ENCODE measurements around the gene GAD1. TPM values are rescaled to one million over a fixed set of nuclear protein-coding genes. Genes with fewer than 3 reads are reported as not detected.

GAD1 gene
- polyA plus RNA-seq, 1 donor from 2014 or later, result 56.3 TPM

DNA sequence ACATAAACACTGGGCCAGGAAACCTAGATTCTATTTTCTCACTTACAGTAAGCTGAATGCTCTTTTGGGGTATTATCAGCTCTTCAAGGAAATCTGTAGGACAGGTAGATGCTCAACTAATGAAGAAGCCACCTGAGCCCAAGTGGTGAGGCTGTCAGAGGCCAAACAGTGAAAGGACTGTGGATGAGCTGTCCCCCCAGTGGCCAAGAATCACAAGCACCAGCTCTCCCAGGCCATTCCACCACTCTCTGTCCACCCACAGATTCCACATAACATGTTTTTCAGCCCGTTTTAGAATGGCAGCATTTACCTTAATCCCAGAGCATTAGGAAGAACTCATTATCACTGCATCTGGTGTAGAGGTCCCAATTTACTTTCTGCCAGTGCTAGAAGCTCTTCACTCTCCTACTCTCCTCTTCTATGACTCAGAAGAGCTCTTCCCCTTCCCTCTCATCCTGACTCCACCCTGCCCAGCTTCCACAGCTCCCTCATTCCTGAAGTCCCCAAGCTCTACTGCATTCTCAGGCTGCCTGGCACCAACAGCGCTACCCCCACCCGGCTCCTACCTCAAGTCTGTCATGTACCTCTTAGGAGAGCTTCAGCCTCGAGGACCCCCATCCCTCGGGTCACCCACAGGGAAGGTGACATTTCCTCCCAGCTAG lies 68.6 kb downstream of the GAD1 start:
- no peak overlapping the region for H3K27ac ChIP-seq (ENCODE audit: low read length)
- H3K4me3 ChIP-seq (ENCODE audit: low read length), result no peak overlapping the region
- H3K79me2 ChIP-seq (replicated peaks; ENCODE audit: insufficient read depth, low read length), result no peaks in the 10 kb centered on the region
- TF ChIP-seq, protein P1, sequence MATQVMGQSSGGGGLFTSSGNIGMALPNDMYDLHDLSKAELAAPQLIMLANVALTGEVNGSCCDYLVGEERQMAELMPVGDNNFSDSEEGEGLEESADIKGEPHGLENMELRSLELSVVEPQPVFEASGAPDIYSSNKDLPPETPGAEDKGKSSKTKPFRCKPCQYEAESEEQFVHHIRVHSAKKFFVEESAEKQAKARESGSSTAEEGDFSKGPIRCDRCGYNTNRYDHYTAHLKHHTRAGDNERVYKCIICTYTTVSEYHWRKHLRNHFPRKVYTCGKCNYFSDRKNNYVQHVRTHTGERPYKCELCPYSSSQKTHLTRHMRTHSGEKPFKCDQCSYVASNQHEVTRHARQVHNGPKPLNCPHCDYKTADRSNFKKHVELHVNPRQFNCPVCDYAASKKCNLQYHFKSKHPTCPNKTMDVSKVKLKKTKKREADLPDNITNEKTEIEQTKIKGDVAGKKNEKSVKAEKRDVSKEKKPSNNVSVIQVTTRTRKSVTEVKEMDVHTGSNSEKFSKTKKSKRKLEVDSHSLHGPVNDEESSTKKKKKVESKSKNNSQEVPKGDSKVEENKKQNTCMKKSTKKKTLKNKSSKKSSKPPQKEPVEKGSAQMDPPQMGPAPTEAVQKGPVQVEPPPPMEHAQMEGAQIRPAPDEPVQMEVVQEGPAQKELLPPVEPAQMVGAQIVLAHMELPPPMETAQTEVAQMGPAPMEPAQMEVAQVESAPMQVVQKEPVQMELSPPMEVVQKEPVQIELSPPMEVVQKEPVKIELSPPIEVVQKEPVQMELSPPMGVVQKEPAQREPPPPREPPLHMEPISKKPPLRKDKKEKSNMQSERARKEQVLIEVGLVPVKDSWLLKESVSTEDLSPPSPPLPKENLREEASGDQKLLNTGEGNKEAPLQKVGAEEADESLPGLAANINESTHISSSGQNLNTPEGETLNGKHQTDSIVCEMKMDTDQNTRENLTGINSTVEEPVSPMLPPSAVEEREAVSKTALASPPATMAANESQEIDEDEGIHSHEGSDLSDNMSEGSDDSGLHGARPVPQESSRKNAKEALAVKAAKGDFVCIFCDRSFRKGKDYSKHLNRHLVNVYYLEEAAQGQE (IDR thresholded peaks at IDR 0.05; ENCODE audit: borderline replicate concordance), result no peak
- TF ChIP-seq EP300 (conservative IDR thresholded peaks at IDR 0.05; ENCODE audit: poor library complexity, severe bottlenecking) (no peak), MXI1 (conservative IDR thresholded peaks at IDR 0.05; ENCODE audit: poor library complexity, severe bottlenecking) (no peak), RAD21 (conservative IDR thresholded peaks at IDR 0.05) (no peak), POLR2AphosphoS5 (IDR thresholded peaks at IDR 0.05) (no peak), EZH2 (IDR thresholded peaks at IDR 0.05; ENCODE audit: borderline replicate concordance, insufficient read depth, low read length, poor library complexity, severe bottlenecking) (no peak), TAF1 (IDR thresholded peaks at IDR 0.05; ENCODE audit: low read depth) (no peak), SMC3 (conservative IDR thresholded peaks at IDR 0.05; ENCODE audit: poor library complexity) (no peak)
- TF ChIP-seq, protein P2, sequence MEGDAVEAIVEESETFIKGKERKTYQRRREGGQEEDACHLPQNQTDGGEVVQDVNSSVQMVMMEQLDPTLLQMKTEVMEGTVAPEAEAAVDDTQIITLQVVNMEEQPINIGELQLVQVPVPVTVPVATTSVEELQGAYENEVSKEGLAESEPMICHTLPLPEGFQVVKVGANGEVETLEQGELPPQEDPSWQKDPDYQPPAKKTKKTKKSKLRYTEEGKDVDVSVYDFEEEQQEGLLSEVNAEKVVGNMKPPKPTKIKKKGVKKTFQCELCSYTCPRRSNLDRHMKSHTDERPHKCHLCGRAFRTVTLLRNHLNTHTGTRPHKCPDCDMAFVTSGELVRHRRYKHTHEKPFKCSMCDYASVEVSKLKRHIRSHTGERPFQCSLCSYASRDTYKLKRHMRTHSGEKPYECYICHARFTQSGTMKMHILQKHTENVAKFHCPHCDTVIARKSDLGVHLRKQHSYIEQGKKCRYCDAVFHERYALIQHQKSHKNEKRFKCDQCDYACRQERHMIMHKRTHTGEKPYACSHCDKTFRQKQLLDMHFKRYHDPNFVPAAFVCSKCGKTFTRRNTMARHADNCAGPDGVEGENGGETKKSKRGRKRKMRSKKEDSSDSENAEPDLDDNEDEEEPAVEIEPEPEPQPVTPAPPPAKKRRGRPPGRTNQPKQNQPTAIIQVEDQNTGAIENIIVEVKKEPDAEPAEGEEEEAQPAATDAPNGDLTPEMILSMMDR (IDR thresholded peaks at IDR 0.05; ENCODE audit: poor library complexity, severe bottlenecking), result no peak
- H3K36me3 ChIP-seq (ENCODE audit: insufficient read depth, low read length), result no peaks in the 10 kb centered on the region
- no peaks in the 10 kb centered on the region for H3K9me2 ChIP-seq (ENCODE audit: insufficient read depth, low read length)
- H2AFZ ChIP-seq (ENCODE audit: low read depth, low read length), result no peak overlapping the region
- no peak overlapping the region for H3K4me2 ChIP-seq (ENCODE audit: low read length)
- no peaks in the 10 kb centered on the region for H3F3A ChIP-seq (ENCODE audit: insufficient read depth, low read length, poor library complexity, severe bottlenecking)
- no peaks in the 10 kb centered on the region for H4K20me1 ChIP-seq (ENCODE audit: insufficient read depth)
- no peak overlapping the region for H3K9ac ChIP-seq (ENCODE audit: low read length)
- H3K27me3 ChIP-seq (ENCODE audit: insufficient read depth, low read depth, low read length), result no peaks in the 10 kb centered on the region
- H3K9me3 ChIP-seq (ENCODE audit: low read length), result no peaks in the 10 kb centered on the region

DNA sequence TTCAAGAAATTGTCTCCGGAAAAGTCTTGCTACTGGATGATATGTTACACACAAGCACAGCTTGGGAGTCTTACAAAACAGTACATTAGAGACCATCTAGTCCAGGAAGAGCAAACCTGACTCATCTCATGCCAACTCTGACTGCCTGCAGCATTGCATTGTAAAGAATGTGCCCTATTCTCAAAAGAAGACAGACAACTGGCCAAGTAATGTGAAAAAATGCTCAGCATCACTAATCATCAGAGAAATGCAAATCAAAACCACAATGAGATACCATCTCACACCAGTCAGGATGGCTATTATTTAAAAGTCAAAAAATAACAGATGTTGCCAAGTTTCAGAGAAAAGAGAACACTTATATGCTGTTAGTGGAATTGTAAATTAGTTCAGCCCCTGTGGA lies 69.7 kb downstream of the GAD1 start:
- no peak overlapping the region for H2AFZ ChIP-seq (ENCODE audit: low read depth, low read length)
- H3K9me3 ChIP-seq (ENCODE audit: low read length), result no peaks in the 10 kb centered on the region
- H4K20me1 ChIP-seq (ENCODE audit: insufficient read depth), result no peaks in the 10 kb centered on the region
- no peaks in the 10 kb centered on the region for H3K79me2 ChIP-seq (replicated peaks; ENCODE audit: insufficient read depth, low read length)
- no peak overlapping the region for H3K4me3 ChIP-seq (ENCODE audit: low read length)
- H3K36me3 ChIP-seq (ENCODE audit: insufficient read depth, low read length), result no peaks in the 10 kb centered on the region
- H3K27ac ChIP-seq (ENCODE audit: low read length), result no peak overlapping the region
- no peaks in the 10 kb centered on the region for H3K27me3 ChIP-seq (ENCODE audit: insufficient read depth, low read depth, low read length)
- no peaks in the 10 kb centered on the region for H3F3A ChIP-seq (ENCODE audit: insufficient read depth, low read length, poor library complexity, severe bottlenecking)
- H3K9me2 ChIP-seq (ENCODE audit: insufficient read depth, low read length), result no peaks in the 10 kb centered on the region
- H3K9ac ChIP-seq (ENCODE audit: low read length), result no peak overlapping the region
- H3K4me2 ChIP-seq (ENCODE audit: low read length), result no peak overlapping the region
- TF ChIP-seq SMC3 (conservative IDR thresholded peaks at IDR 0.05; ENCODE audit: poor library complexity), result no peak
